ENCODE data around the gene STK40.
A peak's percentile ranks its signal among the peaks of the same experiment; 100 is the strongest.

STK40 gene

GRCh38 chr1:36372617-36373016, 13.1 kb downstream of the STK40 start:
- DNase-seq (ENCODE audit: low read depth) = no peak

DNA sequence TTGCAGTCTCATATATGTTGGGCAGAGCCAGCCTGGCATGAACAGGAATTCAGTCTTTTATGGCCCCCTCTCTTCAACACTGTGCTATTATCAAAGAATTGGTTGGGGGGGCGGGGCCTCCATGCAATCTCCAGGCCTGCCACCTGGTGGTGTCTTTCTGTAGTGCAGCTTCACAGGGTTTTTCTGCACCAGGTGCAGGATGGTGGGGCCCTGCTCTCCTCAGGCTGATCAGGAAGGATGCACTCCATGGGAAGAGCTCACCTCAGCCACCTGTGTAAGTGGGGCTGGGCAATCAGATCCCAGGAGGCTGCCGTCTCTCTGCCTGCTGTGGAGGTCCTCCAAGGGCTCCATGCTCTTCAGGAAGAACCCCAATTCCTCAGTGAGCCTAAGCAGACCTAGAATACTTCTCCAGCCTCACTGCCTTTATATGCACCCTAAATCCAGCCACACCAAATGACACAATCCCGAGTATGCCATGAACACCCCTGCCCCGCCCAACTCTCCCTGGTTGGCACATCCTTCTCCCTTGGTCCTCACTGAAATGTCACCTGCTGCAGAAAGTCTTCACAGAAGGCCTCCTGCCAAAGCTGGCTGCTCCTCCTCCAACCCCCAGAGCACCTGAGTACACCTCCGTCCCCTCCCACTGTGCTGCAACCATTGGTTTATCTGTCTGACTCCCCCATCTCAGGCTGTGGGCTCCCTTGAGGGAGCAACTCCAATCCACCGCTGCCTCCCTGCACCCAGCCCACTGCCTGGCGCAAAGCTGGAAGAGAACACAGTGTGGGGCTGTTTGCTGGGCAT, 16.5 kb downstream of the STK40 start:
- DNase-seq (ENCODE audit: low read depth) = peak; percentile 79

DNA sequence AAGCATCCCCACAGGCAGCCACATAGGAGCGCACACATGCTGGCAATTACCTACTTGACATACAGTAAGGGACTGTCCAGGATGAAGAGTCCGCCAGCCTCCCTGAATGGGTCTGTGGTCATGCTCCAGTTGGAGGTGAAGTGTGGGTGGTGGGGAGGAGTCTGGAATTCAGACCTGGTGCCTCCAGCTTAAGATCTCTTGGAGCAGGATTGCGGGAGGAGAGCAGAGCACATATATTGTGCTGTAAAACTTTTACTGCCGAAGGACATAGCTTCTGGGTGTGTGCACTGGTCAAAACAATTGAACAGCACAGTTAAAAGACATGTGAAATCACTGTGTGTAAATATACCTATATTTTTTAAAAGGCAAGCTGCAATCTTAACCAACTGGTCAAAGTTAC, 17.9 kb downstream of the STK40 start:
- DNase-seq (ENCODE audit: low read depth) = no peak

DNA sequence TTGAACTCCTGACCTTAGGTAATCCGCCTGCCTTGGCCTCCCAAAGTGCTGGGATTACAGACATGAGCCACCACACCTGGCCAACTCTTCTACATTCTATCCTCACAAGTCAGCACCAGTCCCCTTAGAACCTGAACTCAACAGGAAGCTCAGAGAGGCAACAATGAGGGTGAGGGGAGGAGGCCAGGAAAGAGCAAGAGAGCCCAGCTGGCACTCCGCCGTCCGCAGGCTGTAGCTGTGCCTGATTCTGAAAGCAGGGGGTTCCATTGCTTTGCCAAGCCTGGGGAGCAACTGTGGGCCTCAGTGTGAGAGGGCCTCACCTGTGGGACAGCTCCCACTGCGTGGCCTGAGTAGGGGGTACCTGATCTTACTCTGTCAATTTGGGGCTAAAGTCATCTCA, 18.7 kb downstream of the STK40 start:
- DNase-seq (ENCODE audit: low read depth) = no peak

DNA sequence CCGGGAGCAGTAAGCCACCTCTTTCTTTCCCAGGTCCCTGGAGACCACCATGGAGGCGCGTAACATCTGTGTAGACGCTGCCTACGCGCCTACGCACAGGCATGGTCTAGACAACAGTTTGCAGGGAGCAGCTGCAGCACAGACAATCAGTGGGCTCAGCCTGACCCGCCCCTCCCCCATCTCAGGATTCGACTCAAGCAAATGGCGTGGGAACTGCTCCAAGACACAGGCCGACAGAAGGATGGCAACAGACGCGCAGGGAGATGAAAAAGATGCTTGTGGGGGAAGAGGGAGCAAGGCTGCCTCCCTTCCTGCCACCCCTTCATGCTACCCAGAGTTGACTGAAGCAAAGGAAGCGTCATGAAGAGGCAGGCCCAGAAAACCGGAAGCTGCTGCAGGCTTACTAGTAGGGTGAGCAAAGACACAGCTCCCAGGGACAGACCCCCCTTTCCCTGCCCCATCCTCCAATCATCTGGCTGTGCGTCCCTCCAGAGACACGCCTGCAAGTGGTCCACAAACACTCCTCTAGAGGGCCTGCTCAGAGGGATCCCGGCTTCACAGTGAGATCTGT, 19.5 kb downstream of the STK40 start:
- peak; percentile 35 for DNase-seq (ENCODE audit: low read depth)

GRCh38 chr1:36365381-36365780, 20.3 kb downstream of the STK40 start:
- no peak for DNase-seq (ENCODE audit: low read depth)

- no peak for DNase-seq (ENCODE audit: low read depth)
These were observed 25.7 kb downstream of the STK40 start for GRCh38 chr1:36359911-36360550.

- DNase-seq (ENCODE audit: low read depth) = no peak
These were observed 26.3 kb downstream of the STK40 start for GRCh38 chr1:36359383-36359782.

DNA sequence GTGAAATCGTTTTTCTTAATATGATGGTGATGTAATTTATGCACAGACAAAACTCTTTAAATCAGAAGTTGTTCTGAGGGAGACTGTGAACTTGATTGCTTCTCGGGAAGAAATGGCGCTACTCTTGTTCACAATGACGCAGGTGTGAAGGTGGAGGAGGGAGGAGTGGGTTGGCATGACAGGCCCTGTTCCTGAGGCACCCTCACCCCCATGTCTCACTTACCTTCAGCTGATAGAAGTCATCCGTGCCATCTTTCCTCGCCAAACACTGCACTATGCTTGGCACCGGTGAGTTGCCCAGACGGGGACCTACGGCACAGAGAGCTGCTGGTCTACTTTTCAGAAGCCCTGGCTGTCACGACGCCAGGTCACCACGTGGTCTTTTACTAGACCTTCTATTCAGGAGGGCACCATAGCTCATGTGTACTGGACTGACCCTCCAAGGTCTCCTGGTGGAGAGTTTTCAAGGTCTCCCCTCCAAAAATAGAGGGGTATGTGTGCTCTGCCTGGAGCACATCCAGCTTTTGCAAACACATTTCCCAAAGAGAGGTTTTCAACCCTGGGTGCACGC, 27.1 kb downstream of the STK40 start:
- DNase-seq (ENCODE audit: low read depth) = no peak

DNA sequence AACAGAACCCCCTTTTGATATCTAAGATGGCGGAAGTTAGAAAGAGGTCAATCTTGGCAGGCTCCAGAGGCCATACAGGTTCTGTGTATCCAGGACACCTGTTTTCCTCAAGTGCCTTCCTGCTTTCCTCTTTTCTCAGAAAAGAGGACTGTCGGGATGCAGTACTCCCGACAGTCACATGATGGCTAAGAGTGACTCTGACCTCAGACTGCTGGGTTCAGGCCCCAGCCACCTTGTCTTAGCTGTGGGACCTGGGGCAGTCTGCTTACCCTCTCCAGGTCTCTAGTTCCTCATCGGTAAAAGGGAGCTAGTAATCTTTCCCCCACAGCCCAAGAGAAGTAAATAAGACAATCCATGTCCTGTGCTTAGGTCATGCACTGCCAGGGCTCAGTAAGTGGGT, 29.9 kb downstream of the STK40 start:
- no peak for DNase-seq (ENCODE audit: low read depth)

- no peak for DNase-seq (ENCODE audit: low read depth)
These were observed 31.2 kb downstream of the STK40 start for GRCh38 chr1:36354486-36354885.

DNA sequence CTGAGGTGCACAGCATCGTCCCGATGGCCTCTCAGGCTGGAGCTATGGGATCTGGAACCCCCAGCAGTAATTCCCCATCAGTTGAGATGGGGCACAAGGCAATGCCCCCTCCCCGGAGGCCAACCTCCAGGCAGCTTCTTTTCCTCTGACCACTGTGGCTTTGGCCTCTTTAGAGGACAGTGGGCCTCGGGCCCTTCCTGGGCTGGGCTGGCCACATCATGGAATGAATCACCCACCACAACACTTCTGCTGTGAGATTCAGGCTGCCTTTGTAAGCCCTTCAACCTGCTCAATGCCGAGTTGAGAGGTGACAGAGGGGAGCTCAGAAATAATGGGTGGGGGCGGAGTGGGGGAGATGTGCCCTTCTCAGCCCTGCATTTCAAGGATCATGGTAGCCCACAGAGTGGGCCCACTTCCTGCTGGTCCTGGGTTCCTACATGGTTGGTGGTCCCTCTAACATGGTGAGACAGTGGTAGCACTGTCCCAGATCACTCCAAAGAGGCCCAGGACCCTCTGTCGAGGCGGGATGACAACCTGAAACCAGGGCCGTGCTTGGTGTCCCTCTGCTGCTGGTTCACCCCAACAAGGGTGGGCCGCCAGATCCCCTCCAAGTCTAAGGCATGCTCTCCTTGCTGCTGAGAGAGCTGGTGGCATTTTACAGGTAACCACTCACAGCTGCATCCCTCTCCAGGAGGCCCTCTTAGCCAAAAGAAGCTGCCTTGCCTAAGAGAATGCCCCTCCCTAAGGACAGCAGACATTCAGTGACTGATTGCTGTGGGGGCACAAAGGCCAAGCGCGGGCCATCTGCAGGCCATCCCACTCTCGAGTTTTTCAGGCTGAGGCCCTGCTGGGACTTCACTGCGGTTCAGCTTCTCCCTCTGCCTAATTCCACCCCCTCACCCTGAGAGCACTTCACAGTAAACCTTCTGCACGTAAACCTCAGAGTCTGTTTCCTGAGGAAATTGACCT, 32.5 kb downstream of the STK40 start:
- DNase-seq (ENCODE audit: low read depth) = no peak

- no peak for DNase-seq (ENCODE audit: low read depth)
These were observed 33.4 kb downstream of the STK40 start for GRCh38 chr1:36352125-36352909.

GRCh38 chr1:36351227-36351977, 34.3 kb downstream of the STK40 start:
- no peak for DNase-seq (ENCODE audit: low read depth)

DNA sequence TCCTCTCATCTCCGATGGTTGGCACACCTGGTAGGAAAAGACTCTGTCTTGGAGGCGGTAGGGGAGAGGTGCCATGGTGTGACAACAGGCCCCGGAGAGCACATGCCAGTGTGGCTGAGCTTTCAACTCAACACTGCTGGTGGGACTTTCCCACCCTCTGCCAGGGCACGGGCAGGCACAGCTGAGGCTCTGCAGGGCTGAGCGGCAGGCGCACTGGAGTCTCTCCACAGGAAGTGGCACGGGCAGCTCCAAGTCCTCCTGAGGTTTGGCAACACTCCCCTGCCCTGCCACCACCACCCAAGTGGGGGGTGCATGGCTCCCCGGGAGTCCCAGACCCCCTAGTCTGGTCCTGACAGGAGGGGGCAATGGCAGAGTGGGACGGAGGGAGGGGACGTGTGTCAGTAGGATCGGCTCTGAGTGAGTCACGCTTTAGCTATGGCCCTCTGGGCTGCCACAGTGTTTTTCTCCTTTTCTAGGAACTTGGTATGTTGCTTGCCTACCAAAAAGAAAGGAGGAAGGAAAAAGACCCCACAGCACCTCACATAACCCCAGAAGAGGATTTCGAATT, 35.0 kb downstream of the STK40 start:
- peak; percentile 14 for DNase-seq (ENCODE audit: low read depth)

DNA sequence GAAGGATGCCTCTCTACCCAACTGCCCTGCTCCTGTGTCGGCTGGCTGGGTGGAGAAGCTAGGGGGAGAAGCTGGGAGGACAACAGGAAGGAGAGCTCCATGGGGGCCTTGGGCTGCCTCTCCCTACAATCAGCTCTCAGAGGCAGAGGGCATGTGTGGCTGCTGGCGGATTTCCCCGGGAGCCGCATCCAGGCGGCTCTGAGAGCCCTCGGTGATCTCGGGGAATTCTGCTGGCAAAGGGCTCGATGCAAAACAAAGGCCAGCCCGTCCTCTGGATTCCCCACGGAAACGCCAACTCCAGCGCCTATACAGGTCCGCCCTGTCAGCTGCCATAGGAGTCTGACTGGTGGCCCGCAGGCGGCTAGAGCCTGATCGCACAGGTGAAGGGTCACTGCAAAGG, 35.9 kb downstream of the STK40 start:
- no peak for DNase-seq (ENCODE audit: low read depth)

DNA sequence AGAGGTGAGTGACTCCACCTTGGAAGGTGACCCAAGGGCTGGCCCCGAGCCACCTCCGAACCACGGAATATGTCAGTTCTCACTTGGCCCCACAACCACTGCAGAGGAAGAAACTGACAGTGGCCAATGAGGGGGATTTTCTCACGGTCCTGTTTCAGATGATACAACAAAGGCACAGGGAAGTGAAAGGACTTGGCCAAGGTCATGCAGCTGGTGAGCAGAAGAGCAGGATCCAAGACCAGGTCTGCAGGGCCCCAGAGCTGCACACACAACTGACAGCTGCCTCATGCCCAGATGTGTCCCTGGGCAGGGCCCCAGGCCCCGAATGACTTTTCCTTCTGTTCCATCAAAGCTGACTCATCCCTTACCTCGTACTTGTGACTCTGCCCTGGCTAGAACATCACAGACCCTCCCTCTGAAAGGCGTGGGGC, 36.5 kb downstream of the STK40 start:
- no peak for DNase-seq (ENCODE audit: low read depth)

- no peak for DNase-seq (ENCODE audit: low read depth)
These were observed 38.9 kb downstream of the STK40 start for GRCh38 chr1:36346741-36347370.

DNA sequence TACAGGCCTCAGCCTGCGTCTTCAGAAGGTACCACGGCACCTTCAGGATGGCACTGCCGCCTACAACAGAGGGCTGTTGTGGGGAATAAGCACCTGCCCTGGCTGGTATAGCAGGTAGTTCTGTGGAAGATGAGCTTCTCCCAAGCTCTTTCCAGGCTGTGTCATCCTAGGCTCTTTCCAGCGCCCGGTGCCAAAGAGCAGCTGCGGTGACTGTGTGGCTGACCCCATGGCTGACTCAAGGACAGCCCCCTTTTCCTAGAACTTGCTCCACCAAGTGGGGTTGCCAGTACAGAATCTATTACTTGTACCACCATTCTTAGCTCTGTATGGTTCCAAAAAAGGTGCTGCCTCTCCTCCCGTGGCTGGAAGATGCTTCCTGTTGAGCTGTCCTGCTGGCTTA, 40.4 kb downstream of the STK40 start:
- DNase-seq (ENCODE audit: low read depth) = no peak

- no peak for DNase-seq (ENCODE audit: low read depth)
These were observed 41.4 kb downstream of the STK40 start for GRCh38 chr1:36344395-36344680.
